CD4-positive, alpha-beta T cell (primary cell): ENCODE results near the gene IRS1. TPM values are rescaled to one million over a fixed set of nuclear protein-coding genes. Genes with fewer than 3 reads are reported as not detected.
A peak's percentile ranks its signal among the peaks of the same experiment; 100 is the strongest.
"Not testable (repeated sequence)": the region's sequence is repeated elsewhere in the genome, so short reads cannot be mapped to it uniquely, and the experiment has no call there.

Source experiments
- ATAC-seq: fragments of 200-7000 bp; cut with Tn5 transposase; one replicate; pipeline ENCODE4 v1.10.0; 2022; ENCODE audit warnings: mild to moderate bottlenecking; ENCODE audit not compliant: poor library complexity
- CTCF ChIA-PET: fragments of 350-600 bp; sonication (Branson Sonifier 250); formaldehyde crosslinking; loops from one replicate; lab custom pipeline; 2021; ENCODE audit warnings: antibody characterized with exemption, inconsistent platforms; lab: Charles Lee
- POLR2A ChIA-PET: fragments of 350-600 bp; sonication (Branson Sonifier 250); formaldehyde crosslinking; loops from one replicate; lab custom pipeline; 2021; ENCODE audit warnings: antibody characterized with exemption, inconsistent platforms; lab: Charles Lee
- DNase-seq, 14 experiments: peaks; one replicate each; pipeline ENCODE4 v3.0.0-alpha.2; 2013 to 2020; ENCODE audit warnings: mixed read lengths in 2 of 14
- H3K27ac ChIP-seq, 2 donors: one replicate each; pipeline versions ENCODE4 v1.5.1 to v1.7.0; 2013; ENCODE audit warnings: low read length in 2 of 2, low read depth in 1 of 2, mild to moderate bottlenecking in 1 of 2
- H3K27me3 ChIP-seq, 2 experiments: 1 replicate in 1 of 2; 2 replicates in 1 of 2; pipeline versions ENCODE4 v1.6.1 to v1.7.0; 2013; ENCODE audit warnings: low read length in 2 of 2, control low read depth in 1 of 2, mild to moderate bottlenecking in 1 of 2, moderate library complexity in 1 of 2; ENCODE audit not compliant: insufficient read depth in 2 of 2, control insufficient read depth in 1 of 2
- H3K36me3 ChIP-seq: one replicate; pipeline ENCODE4 v1.6.1; 2013; ENCODE audit warnings: low read length, control low read depth; ENCODE audit not compliant: insufficient read depth
- H3K4me1 ChIP-seq: one replicate; pipeline ENCODE4 v1.6.1; 2013; ENCODE audit warnings: low read length, control low read depth; ENCODE audit not compliant: insufficient read depth
- H3K4me3 ChIP-seq: one replicate; pipeline ENCODE4 v1.5.1; 2013; ENCODE audit warnings: mild to moderate bottlenecking, low read length, moderate library complexity
- H3K9me3 ChIP-seq, 2 experiments: 1 replicate in 1 of 2; 2 replicates in 1 of 2; pipeline versions ENCODE4 v1.6.1 to v1.7.0; 2013; ENCODE audit warnings: low read length in 2 of 2, mild to moderate bottlenecking in 2 of 2, control low read depth in 1 of 2, moderate library complexity in 1 of 2; ENCODE audit not compliant: control insufficient read depth in 1 of 2, insufficient read depth in 1 of 2
- H3K27ac Mint-ChIP-seq: one replicate; pipeline ENCODE4 v1.8.0; 2020; ENCODE audit warnings: mixed read lengths
- H3K27me3 Mint-ChIP-seq: one replicate; pipeline ENCODE4 v1.8.0; 2021; ENCODE audit warnings: mixed read lengths
- H3K36me3 Mint-ChIP-seq: one replicate; pipeline ENCODE4 v1.8.0; 2021; ENCODE audit warnings: low read depth, mixed read lengths
- H3K4me1 Mint-ChIP-seq: one replicate; pipeline ENCODE4 v1.8.0; 2021; ENCODE audit warnings: low read depth, mixed read lengths
- H3K4me3 Mint-ChIP-seq: one replicate; pipeline ENCODE4 v1.8.0; 2020; ENCODE audit warnings: mild to moderate bottlenecking, mixed read lengths
- H3K9me3 Mint-ChIP-seq: one replicate; pipeline ENCODE4 v1.8.0; 2020; ENCODE audit warnings: mixed read lengths
- CTCF ChIP-seq: fragments of 200-600 bp; IDR thresholded peaks from one replicate; pipeline ENCODE4 v1.8.0; 2022; ENCODE audit warnings: antibody characterized with exemption, mild to moderate bottlenecking
- intact Hi-C, 2 experiments: fragments of 100-400 bp; cut with DNase I in 1 of 2; cut with micrococcal nuclease in 1 of 2; formaldehyde crosslinking; loops; one replicate each; pipeline versions ENCODE4 v1.15.1 to v1.9.0; 2023 to 2025; cut with DNase I, micrococcal nuclease
- total RNA-seq, 174 experiments: library from RNA in 2 of 174; stranded (reverse) in 2 of 174; gene quantifications; one replicate each; pipeline ENCODE4 v1.2.3 and lab custom pipeline; 2021 to 2026

Gene IRS1
- total RNA-seq, 2 experiments from 2014 or later = 2.9 TPM

GRCh38 chr2:226847090-226847489 is 47.5 kb upstream of the IRS1 start:
- Histone ChIP-seq H3K4me1 (no peaks in the 10 kb centered on the region), H3K27me3 (no peaks in the 10 kb centered on the region), H3K4me3 (no peak overlapping the region), H3K27ac (no peak overlapping the region), H3K36me3 (no peaks in the 10 kb centered on the region), H3K9me3 (no peaks in the 10 kb centered on the region)
- ChIA-PET CTCF (interaction anchor here (1.1 kb wide), 1 partner anchor 10 kb away, joined by 4 read pairs; no protein-coding TSS in a partner anchor), POLR2A (interaction anchor here (2.3 kb wide), 1 partner anchor 12 kb away, joined by 8 read pairs; the partner anchor contains the start of gene RHBDD1)
- Mint-ChIP-seq H3K9me3 (no peaks in the 10 kb centered on the region), H3K36me3 (peaks cover 5% of the 10 kb centered on the region), H3K27me3 (no peaks in the 10 kb centered on the region), H3K4me1 (peaks cover 39% of the 10 kb centered on the region), H3K4me3 (no peak overlapping the region), H3K27ac (no peak overlapping the region)
- ATAC-seq (no peak), DNase-seq (no peak)
- intact Hi-C loops = no loop called here
- no peak for TF ChIP-seq CTCF

- Mint-ChIP-seq H3K27me3 (no peaks in the 10 kb centered on the region), H3K9me3 (no peaks in the 10 kb centered on the region), H3K27ac (no peak overlapping the region), H3K36me3 (peaks cover 7% of the 10 kb centered on the region), H3K4me3 (no peak overlapping the region), H3K4me1 (peaks cover 51% of the 10 kb centered on the region)
- ChIA-PET CTCF (no interaction called here), POLR2A (interaction anchor here (1.0 to 2.3 kb wide), 2 partner anchors 10 to 28 kb away, joined by 3 to 8 read pairs; partner anchors contain the start of gene RHBDD1)
- H3K27ac ChIP-seq = no peak overlapping the region
- H3K4me1 ChIP-seq = peaks cover 4% of the 10 kb centered on the region
- H3K4me3 ChIP-seq = no peak overlapping the region
- intact Hi-C loops = no loop called here
- no peak for TF ChIP-seq CTCF
- no peak for ATAC-seq
- H3K36me3 ChIP-seq = no peaks in the 10 kb centered on the region
- no peaks in the 10 kb centered on the region for H3K27me3 ChIP-seq
- no peaks in the 10 kb centered on the region for H3K9me3 ChIP-seq
- DNase-seq = no peak
Measured at GRCh38 chr2:226845386-226846116, 45.9 kb upstream of the IRS1 start.

GRCh38 chr2:226843001-226843400 is 43.4 kb upstream of the IRS1 start:
- intact Hi-C loops, H3K27ac ChIP-seq: not testable (repeated sequence)

More at GRCh38 chr2:226843001-226843400, 43.4 kb upstream of the IRS1 start:
- H3K4me3 ChIP-seq, H3K27me3 ChIP-seq, DNase-seq, H3K9me3 Mint-ChIP-seq, POLR2A ChIA-PET, H3K4me3 Mint-ChIP-seq, H3K9me3 ChIP-seq, ATAC-seq, CTCF ChIA-PET, H3K36me3 ChIP-seq, H3K36me3 Mint-ChIP-seq, H3K27me3 Mint-ChIP-seq: not testable (repeated sequence)
- peak overlapping the region; percentile 100 for H3K27ac Mint-ChIP-seq
- peaks cover 77% of the 10 kb centered on the region for H3K4me1 Mint-ChIP-seq
- H3K4me1 ChIP-seq = peaks cover 18% of the 10 kb centered on the region
